22Rv1 (cell line): ENCODE results near the gene GOPC.

Source experiments
- H3K27ac ChIP-seq: fragments of 450-650 bp; 2 replicates; pipeline ENCODE4 v1.5.1; 2017
- CTCF ChIP-seq: fragments of 450-650 bp; IDR thresholded peaks from 2 replicates; pipeline ENCODE4 v1.5.1; 2017; ENCODE audit warnings: mild to moderate bottlenecking
- ZFX ChIP-seq: fragments of 450-650 bp; IDR thresholded peaks from 2 replicates; pipeline ENCODE4 v1.6.1; 2017; ENCODE audit warnings: antibody characterized with exemption, borderline replicate concordance

The GOPC gene

DNA sequence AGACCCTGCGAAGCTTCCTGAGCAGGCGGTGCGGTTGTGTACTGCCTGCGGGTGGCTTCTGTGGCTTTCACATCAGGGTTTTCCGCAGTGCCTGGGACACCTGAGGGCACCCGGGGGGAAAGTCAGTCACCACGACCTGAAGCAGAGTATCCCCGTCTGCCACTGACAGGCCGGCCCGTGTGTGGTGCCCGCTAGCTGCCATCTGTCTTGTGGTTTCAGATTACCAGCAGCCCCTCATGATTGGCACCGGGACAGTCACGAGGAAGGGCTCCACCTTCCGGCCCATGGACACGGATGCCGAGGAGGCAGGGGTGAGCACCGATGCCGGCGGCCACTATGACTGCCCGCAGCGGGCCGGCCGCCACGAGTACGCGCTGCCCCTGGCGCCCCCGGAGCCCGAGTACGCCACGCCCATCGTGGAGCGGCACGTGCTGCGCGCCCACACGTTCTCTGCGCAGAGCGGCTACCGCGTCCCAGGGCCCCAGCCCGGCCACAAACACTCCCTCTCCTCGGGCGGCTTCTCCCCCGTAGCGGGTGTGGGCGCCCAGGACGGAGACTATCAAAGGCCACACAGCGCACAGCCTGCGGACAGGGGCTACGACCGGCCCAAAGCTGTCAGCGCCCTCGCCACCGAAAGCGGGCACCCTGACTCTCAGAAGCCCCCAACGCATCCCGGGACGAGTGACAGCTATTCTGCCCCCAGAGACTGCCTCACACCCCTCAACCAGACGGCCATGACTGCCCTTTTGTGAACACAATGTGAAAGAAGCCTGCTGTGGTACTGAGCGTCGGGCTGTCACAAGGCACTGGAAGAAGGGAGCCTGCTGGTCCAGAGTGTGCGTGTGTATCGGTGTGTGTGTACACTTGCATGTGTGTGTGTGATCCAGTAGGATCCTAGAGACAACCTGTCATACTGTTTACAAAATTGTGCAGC is 54.4 kb downstream of the GOPC start:
- H3K27ac ChIP-seq, result no peak overlapping the region
- TF ChIP-seq ZFX, result no peak
- no peak for TF ChIP-seq CTCF

DNA sequence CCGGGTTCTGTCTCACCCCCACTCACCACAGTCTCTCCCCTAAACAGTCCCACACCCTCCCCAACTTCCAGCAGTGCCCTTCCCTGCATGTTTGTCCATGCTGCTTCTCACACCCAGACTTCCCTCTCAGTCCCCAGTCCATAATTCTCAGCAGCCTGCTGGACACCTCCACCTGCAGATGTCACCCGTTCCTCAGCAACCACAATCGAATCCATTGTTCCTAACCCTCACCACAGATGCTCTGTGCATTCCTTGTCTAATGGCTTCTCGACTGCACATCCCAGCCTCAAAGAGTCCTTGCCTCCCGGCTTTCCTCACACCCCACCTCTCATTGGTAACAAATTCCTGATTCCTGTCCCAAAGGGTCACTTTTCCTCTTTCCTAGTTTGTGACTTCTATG is 55.6 kb downstream of the GOPC start:
- TF ChIP-seq ZFX (no peak), CTCF (no peak)
- no peak overlapping the region for H3K27ac ChIP-seq

DNA sequence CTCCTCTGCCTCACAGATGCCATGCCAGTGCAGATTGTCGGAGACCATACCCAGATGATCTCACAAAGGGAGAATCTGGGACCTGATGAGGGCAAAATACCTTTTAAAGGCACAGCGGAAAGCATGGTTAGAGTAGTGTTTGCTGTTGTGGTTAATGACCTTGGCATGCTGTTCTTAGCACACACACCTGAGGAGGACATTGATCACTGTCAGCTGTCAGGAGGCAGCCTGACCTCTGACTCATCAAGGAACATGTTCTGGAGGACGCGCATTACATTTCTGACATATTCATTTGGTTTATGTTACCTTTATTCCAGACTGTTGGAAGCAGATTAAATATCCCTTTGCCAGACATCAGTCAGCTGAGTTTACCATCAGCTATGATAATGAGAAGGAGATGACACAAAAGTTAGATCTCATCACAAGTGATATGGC is 57.1 kb downstream of the GOPC start:
- no peak overlapping the region for H3K27ac ChIP-seq
- TF ChIP-seq ZFX (no peak), CTCF (no peak)

DNA sequence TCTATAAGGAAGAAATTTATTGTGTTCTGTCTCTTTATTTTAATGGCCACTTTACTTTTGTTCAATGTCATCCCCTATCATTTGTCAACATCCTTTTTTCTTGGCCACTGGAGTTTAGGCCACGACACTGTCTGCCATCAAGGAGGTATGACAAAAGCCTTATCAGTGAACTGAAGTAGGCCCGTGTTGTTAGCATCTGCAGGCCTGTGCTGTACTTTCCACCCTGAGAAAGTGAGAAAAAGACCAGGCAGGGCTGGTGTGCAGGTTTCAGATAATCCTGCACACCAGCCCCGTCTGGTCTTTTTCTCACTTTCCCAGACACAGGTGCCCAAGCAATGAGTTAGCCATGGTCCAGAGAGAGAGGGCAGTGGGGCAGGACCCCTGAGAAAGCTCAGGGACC is 57.6 kb downstream of the GOPC start:
- TF ChIP-seq ZFX (no peak), CTCF (no peak)
- H3K27ac ChIP-seq, result no peak overlapping the region

DNA sequence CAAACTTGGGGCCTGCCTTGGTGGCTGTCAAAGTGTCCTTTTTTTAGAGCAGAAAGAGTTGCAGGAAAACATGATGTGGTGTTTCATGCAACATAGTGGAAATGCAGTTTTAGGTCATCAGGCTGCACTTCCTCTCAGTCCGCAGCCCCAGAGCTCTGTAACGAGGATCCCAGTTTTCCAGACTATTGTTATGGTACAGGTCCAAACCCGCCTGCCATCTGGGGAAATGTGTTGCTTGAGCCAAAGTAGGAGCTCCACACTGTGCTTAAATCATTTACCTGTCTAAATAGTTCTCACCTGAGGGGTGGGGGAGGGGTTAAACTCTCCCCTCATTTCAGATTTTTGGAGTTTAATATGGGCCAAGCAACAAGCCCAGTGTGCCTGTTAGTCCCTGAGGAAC is 59.8 kb downstream of the GOPC start:
- no peak overlapping the region for H3K27ac ChIP-seq
- no peak for TF ChIP-seq CTCF
- TF ChIP-seq ZFX, result no peak

DNA sequence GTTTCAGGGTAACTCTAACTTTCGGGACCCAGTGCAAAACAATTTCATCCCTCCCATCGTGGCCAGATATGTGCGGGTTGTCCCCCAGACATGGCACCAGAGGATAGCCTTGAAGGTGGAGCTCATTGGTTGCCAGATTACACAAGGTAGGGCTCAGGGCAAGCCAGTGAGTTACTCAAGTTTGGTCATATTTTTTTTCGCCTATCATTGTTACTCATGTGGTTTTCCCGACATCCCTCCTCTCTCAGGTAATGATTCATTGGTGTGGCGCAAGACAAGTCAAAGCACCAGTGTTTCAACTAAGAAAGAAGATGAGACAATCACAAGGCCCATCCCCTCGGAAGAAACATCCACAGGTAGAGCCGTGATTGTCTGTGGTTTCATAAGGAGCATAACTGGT is 61.6 kb downstream of the GOPC start:
- no peak overlapping the region for H3K27ac ChIP-seq
- TF ChIP-seq ZFX (no peak), CTCF (no peak)

DNA sequence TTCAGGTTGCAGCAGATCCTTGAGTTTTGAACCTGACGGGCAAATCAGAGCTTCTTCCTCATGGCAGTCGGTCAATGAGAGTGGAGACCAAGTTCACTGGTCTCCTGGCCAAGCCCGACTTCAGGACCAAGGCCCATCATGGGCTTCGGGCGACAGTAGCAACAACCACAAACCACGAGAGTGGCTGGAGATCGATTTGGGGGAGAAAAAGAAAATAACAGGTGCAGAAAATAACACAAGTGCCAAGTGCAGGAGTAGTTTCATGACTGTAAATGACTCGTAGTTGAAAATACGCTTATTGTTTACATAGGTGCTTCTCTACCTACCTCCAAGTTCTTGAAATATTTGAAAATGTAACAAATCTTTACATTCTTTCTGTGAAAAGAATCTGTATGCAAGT is 63.7 kb downstream of the GOPC start:
- no peak overlapping the region for H3K27ac ChIP-seq
- no peak for TF ChIP-seq ZFX
- TF ChIP-seq CTCF, result no peak
